Measurements from ENCODE around the gene ADAMTS7.

- no peak for TF ChIP-seq CTCF (IDR thresholded peaks at IDR 0.05)
- no peak for TF ChIP-seq EZH2 (IDR thresholded peaks at IDR 0.05; ENCODE audit: borderline replicate concordance, insufficient read depth, low read depth, low read length, poor library complexity, severe bottlenecking)
These were observed 31.3 kb upstream of the ADAMTS7 start for GRCh38 chr15:78842519-78842918.

All from B cell (primary cell).